Testis (tissue), 3 donors: Measurements from ENCODE around the gene NELL1. TPM values are rescaled to one million over a fixed set of nuclear protein-coding genes. Genes with fewer than 3 reads are reported as not detected.

Experiments
- DNase-seq: peaks from one replicate; pipeline ENCODE4 v3.0.0-alpha.2; 2019
- H3K27ac ChIP-seq, 2 donors: fragments of 200-600 bp; sonication (generic); one replicate each; pipeline ENCODE4 v1.5.1; 2019
- H3K27me3 ChIP-seq: fragments of 200-600 bp; sonication (generic); one replicate; pipeline ENCODE4 v1.5.1; 2019
- H3K36me3 ChIP-seq: fragments of 200-600 bp; sonication (generic); one replicate; pipeline ENCODE4 v1.5.1; 2017; ENCODE audit warnings: low read depth; ENCODE audit errors: missing control alignments
- H3K4me1 ChIP-seq: fragments of 200-600 bp; sonication (generic); one replicate; pipeline ENCODE4 v1.5.1; 2019
- H3K4me3 ChIP-seq, 2 donors: fragments of 200-600 bp; sonication (generic); one replicate each; pipeline ENCODE4 v1.5.1; 2017 to 2019
- H3K9me3 ChIP-seq: fragments of 200-600 bp; sonication (generic); one replicate; pipeline ENCODE4 v1.5.1; 2017
- CTCF ChIP-seq, 3 experiments: fragments of 450-650 bp in 2 of 3; fragments of 200-600 bp in 1 of 3; sonication (generic) in 1 of 3; IDR thresholded peaks; one replicate each; pipeline ENCODE4 v1.5.1; 2016 to 2019; ENCODE audit warnings: antibody characterized with exemption in 3 of 3, mild to moderate bottlenecking in 2 of 3, moderate library complexity in 1 of 3
- POLR2A ChIP-seq: fragments of 450-650 bp; IDR thresholded peaks from one replicate; pipeline ENCODE4 v1.6.1; 2017; ENCODE audit warnings: antibody characterized with exemption, mild to moderate bottlenecking, moderate library complexity
- WGBS, 2 donors: methylation state at CpG; one replicate each; pipeline ENCODE4 v1.1.5; 2018; 5-methylcytosine and 5-hydroxymethylcytosine counted together
- intact Hi-C: fragments of 100-400 bp; cut with DNase I; formaldehyde crosslinking; loops from one replicate; pipeline ENCODE4 v1.15.1; 2023; ENCODE audit warnings: low total_unique reads
- polyA plus RNA-seq: library from polyadenylated mRNA; stranded (reverse); fragments of 350-450 nt; fragmentation: Illumina TruSeq; extraction: RNeasy Lipid Tissue Mini Kit (QIAGEN cat#74804); gene quantifications from one replicate; pipeline ENCODE4 v1.2.3, GENCODE V29; 2014; ENCODE audit warnings: low read depth, low replicate concordance; ENCODE audit not compliant: insufficient read depth
- total RNA-seq, 2 donors: library from RNA; depleted of rRNA; stranded (reverse); fragments of >200 nt; gene quantifications; one replicate each; pipeline ENCODE4 v1.2.3, GENCODE V29; 2016

The NELL1 gene
- total and polyA plus RNA-seq, 3 donors from 2014 or later, result 4.9 to 8.9 (median 7.0) TPM

- Histone ChIP-seq H3K4me3 (peak overlapping the region; percentile 32 to 47), H3K36me3 (no peaks in the 10 kb centered on the region), H3K4me1 (no peaks in the 10 kb centered on the region), H3K9me3 (no peaks in the 10 kb centered on the region), H3K27me3 (no peaks in the 10 kb centered on the region), H3K27ac (no peak overlapping the region)
- no peak for TF ChIP-seq POLR2A
- 0% methylated on average over 28 to 60 of the region's 60 CpGs for WGBS, 2 donors
- intact Hi-C loops, result no loop called here
- no peak for DNase-seq
These were observed 666 bp downstream of the NELL1 start for GRCh38 chr11:20669820-20670684.

- TF ChIP-seq POLR2A (no peak), CTCF (IDR thresholded peaks at IDR 0.05) (no peak)
- Histone ChIP-seq H3K36me3 (no peaks in the 10 kb centered on the region), H3K27ac (no peak overlapping the region), H3K4me3 (no peak overlapping the region), H3K27me3 (no peaks in the 10 kb centered on the region), H3K9me3 (no peaks in the 10 kb centered on the region), H3K4me1 (no peaks in the 10 kb centered on the region)
- intact Hi-C loops, result no loop called here
- DNase-seq, result no peak
- 1 to 2% methylated on average over 19 to 21 of the region's 21 CpGs for WGBS, 2 donors
These were observed 1.6 kb downstream of the NELL1 start for GRCh38 chr11:20670932-20671403.

GRCh38 chr11:20671856-20672546, 2.6 kb downstream of the NELL1 start:
- Histone ChIP-seq H3K4me3 (no peak overlapping the region), H3K27me3 (no peaks in the 10 kb centered on the region), H3K4me1 (no peaks in the 10 kb centered on the region), H3K36me3 (no peaks in the 10 kb centered on the region), H3K27ac (no peak overlapping the region), H3K9me3 (no peaks in the 10 kb centered on the region)
- no peak for DNase-seq
- no peak for TF ChIP-seq POLR2A
- TF ChIP-seq CTCF (IDR thresholded peaks at IDR 0.05), result peak in 1 of 3 experiments; percentile 20
- WGBS, 2 donors, result 17 to 29% methylated on average over 6 of the region's 6 CpGs
- intact Hi-C loops, result no loop called here

GRCh38 chr11:20672575-20672974, 3.2 kb downstream of the NELL1 start:
- TF ChIP-seq CTCF (IDR thresholded peaks at IDR 0.05), result peak in 1 of 3 experiments; percentile 32
- TF ChIP-seq POLR2A, result no peak
- WGBS, 2 donors, result 21 to 32% methylated on average over 2 of the region's 2 CpGs
- no peaks in the 10 kb centered on the region for H3K27me3 ChIP-seq
- H3K9me3 ChIP-seq, result no peaks in the 10 kb centered on the region
- no peaks in the 10 kb centered on the region for H3K36me3 ChIP-seq
- H3K4me3 ChIP-seq, result no peak overlapping the region
- H3K27ac ChIP-seq, result no peak overlapping the region
- no peaks in the 10 kb centered on the region for H3K4me1 ChIP-seq
- intact Hi-C loops, result no loop called here
- no peak for DNase-seq

GRCh38 chr11:20676658-20677057, 7.3 kb downstream of the NELL1 start:
- Histone ChIP-seq H3K27ac (no peak overlapping the region), H3K4me3 (no peak overlapping the region), H3K9me3 (no peaks in the 10 kb centered on the region), H3K36me3 (no peaks in the 10 kb centered on the region), H3K27me3 (no peaks in the 10 kb centered on the region), H3K4me1 (no peaks in the 10 kb centered on the region)
- TF ChIP-seq CTCF (IDR thresholded peaks at IDR 0.05) (no peak), POLR2A (no peak)
- 87 to 100% methylated on average over 2 of the region's 2 CpGs for WGBS, 2 donors
- DNase-seq, result no peak
- intact Hi-C loops, result no loop called here
